Astrocyte (in vitro differentiated cells and primary cell): ENCODE measurements around the gene ZFP3.

Experiments used
- EZH2 ChIP-seq: IDR thresholded peaks from 2 replicates; pipeline ENCODE4 v1.6.1; 2012; ENCODE audit warnings: mild to moderate bottlenecking, low read length, inconsistent platforms; ENCODE audit not compliant: insufficient read depth
- TF ChIP-seq, protein P1 (sequence below): IDR thresholded peaks from 2 replicates; pipeline ENCODE4 v1.5.1; 2011; ENCODE audit warnings: low read depth, mild to moderate bottlenecking, inconsistent platforms, low read length, moderate library complexity; ENCODE audit not compliant: insufficient read depth

DNA sequence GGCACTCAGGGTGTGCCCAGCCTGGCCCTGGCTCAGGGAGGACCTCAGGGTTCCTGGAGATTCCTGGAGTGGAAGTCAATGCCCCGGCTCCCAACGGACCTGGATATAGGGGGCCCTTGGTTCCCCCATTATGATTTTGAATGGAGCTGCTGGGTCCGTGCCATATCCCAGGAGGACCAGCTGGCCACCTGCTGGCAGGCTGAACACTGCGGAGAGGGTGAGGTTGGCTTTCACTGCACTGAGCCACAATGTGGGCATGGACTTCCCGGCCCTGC, 61.1 kb downstream of the ZFP3 start:
- TF ChIP-seq, protein P1, sequence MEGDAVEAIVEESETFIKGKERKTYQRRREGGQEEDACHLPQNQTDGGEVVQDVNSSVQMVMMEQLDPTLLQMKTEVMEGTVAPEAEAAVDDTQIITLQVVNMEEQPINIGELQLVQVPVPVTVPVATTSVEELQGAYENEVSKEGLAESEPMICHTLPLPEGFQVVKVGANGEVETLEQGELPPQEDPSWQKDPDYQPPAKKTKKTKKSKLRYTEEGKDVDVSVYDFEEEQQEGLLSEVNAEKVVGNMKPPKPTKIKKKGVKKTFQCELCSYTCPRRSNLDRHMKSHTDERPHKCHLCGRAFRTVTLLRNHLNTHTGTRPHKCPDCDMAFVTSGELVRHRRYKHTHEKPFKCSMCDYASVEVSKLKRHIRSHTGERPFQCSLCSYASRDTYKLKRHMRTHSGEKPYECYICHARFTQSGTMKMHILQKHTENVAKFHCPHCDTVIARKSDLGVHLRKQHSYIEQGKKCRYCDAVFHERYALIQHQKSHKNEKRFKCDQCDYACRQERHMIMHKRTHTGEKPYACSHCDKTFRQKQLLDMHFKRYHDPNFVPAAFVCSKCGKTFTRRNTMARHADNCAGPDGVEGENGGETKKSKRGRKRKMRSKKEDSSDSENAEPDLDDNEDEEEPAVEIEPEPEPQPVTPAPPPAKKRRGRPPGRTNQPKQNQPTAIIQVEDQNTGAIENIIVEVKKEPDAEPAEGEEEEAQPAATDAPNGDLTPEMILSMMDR = no peak
- TF ChIP-seq EZH2 = no peak
